ENCODE results near the gene TMEM51. TPM values are rescaled to one million over a fixed set of nuclear protein-coding genes. Genes with fewer than 3 reads are reported as not detected.
A peak's percentile ranks its signal among the peaks of the same experiment; 100 is the strongest.
"Not testable (repeated sequence)": the region's sequence is repeated elsewhere in the genome, so short reads cannot be mapped to it uniquely, and the experiment has no call there.

Gene TMEM51
- polyA plus RNA-seq, 3 donors: 15.1 to 24.7 (median 19.1) TPM

DNA sequence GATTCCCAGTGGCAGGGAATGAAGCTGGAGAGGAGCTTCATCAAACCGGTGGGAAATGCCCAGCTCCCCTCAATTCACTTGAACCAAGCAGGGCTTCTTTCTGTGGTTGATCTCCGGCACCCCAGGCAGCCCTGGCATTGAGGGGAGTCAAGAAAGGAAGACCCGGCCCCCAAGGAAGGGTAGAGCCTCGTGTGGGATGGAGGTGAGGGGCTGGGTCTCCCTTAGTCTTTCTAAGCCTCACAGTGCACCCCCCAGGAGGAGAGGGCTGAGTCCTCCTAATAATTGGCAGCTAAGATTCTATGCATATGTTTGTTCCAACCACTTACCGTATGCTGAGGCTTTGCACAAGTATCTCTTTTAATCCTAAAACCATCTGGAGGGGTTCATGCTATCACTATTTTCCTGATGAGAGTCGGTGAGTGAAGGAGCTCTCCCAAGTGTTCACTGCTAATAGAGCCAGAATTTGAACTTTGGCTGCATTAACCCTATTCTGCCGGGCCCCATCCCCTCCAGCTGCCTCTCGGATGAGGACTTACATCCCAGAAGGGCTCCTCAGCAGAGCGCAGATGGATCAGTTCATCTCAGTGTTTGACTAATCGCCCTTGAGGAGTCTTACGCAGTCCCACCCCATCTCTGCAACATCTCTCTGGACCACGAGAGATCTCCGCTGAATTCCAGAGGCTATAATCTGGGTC is 33.1 kb upstream of the TMEM51 start:
- no peak for DNase-seq (ENCODE audit: extremely low read depth in 1 of 11, low read depth in 9 of 11, low spot score in 4 of 11)

- DNase-seq (ENCODE audit: extremely low read depth in 1 of 11, low read depth in 9 of 11, low spot score in 4 of 11): no peak
These were observed 31.2 kb upstream of the TMEM51 start for GRCh38 chr1:15122331-15122730.

- no peak for DNase-seq (ENCODE audit: extremely low read depth in 1 of 11, low read depth in 9 of 11, low spot score in 4 of 11)
These were observed 30.3 kb upstream of the TMEM51 start for GRCh38 chr1:15123270-15123669.

GRCh38 chr1:15123925-15124324 is 29.6 kb upstream of the TMEM51 start:
- no peak for DNase-seq (ENCODE audit: extremely low read depth in 1 of 11, low read depth in 9 of 11, low spot score in 4 of 11)

- no peak for DNase-seq (ENCODE audit: extremely low read depth in 1 of 11, low read depth in 9 of 11, low spot score in 4 of 11)
These were observed 29.0 kb upstream of the TMEM51 start for GRCh38 chr1:15124362-15125100.

- DNase-seq (ENCODE audit: extremely low read depth in 1 of 11, low read depth in 9 of 11, low spot score in 4 of 11): no peak
These were observed 28.3 kb upstream of the TMEM51 start for GRCh38 chr1:15125101-15125745.

- no peak for DNase-seq (ENCODE audit: extremely low read depth in 1 of 11, low read depth in 9 of 11, low spot score in 4 of 11)
These were observed 25.5 kb upstream of the TMEM51 start for GRCh38 chr1:15128077-15128476.

GRCh38 chr1:15128520-15129313 is 24.8 kb upstream of the TMEM51 start:
- peak in 9 of 11 donors; percentile 48 to 77 (median 69) for DNase-seq (ENCODE audit: extremely low read depth in 1 of 11, low read depth in 9 of 11, low spot score in 4 of 11)

DNA sequence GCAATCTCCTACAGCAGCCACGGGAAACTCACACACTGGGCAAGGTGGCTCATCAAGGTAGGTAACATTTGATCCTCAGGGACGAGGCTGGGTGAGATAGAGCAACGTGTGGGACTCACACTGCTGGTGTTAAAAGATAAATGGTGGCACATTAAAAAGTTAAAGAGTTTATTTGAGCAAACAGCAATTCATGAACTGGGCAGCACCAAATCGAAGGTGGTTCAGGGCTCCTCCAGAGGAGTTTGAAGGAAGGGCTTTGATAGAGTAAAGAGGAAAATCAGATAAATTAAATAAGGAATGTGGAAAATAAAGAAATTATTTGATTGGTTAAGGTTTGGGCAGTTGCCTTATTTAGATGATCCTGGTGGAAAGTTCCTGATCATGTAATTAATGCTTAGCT is 23.6 kb upstream of the TMEM51 start:
- DNase-seq (ENCODE audit: extremely low read depth in 1 of 11, low read depth in 9 of 11, low spot score in 4 of 11): no peak

DNA sequence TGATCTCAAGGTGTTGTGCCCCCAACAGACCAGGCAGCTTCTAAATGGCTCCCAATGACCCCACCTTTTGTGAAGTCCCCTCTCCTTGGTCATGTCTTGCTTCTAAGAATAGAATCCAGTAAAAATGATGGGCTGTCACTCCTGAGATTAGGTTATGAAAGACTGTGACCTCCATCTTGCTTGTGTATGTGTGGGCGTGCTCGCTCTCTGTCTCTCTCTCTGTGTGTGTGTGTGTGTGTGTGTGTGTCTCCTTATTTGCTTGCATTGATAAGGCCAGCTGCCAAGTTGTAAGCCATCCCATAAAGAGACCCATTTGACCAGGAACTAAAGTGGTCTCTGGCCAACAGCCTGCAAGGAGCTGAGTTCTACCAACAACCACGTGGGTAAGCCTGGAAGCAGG is 22.9 kb upstream of the TMEM51 start:
- no peak for DNase-seq (ENCODE audit: extremely low read depth in 1 of 11, low read depth in 9 of 11, low spot score in 4 of 11)

DNA sequence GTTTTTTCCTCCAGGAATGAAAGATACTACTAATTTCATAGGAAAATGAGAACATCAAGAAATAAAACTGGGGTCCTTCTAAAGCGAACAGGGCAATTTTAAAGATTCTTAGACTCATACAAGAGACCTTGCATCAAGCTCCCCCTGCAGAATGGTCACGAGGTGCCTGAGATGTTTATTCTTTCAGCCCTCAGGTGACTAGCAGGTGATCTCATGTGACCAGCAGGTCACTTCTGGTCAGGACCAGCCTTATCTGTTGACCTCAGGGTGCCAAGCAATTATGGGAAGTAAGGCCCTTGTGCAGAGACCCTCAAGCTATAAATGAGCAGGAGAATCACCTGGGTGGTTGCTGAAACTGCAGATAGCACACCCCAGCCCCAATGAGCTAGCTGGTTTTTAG is 20.6 kb upstream of the TMEM51 start:
- no peak for DNase-seq (ENCODE audit: extremely low read depth in 1 of 11, low read depth in 9 of 11, low spot score in 4 of 11)

DNA sequence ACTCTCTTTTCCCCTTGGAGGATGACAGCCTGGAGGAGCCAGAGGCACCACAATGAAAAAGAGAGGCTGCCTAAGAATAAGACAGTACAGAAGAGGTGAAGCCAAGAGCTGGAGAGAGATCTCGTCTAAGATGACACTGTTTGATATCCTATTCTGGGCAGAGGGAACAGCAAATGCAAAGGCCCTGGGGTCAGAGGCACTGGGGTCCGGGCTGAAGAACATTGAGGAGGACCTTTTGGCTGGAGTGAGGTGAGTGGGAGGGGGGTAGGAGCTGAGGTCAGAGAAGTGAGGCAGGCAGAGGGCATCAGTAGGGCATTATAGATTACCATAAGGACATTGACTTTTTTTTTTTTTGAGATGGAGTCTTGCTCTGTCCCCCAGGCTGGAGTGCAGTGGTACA is 19.3 kb upstream of the TMEM51 start:
- DNase-seq (ENCODE audit: extremely low read depth in 1 of 11, low read depth in 9 of 11, low spot score in 4 of 11): no peak

DNA sequence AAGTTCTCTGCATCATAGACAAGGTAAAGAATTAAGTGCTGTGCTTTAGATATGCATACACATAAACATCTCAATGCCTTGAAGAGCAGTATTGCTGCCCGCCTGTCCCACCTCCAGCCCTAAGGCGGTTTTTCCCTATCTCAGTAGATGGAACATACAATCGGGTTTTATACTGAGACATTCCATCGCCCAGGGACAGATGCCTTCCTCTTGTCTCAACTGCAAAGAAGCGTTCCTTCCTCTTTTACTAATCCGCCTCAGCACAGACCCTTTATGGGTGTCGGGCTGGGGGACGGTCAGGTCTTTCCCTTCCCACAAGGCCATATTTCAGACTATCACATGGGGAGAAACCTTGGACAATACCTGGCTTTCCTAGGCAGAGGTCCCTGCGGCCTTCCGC is 17.9 kb upstream of the TMEM51 start:
- not testable (repeated sequence) for DNase-seq (ENCODE audit: extremely low read depth in 1 of 11, low read depth in 9 of 11, low spot score in 4 of 11)

- DNase-seq (ENCODE audit: extremely low read depth in 1 of 11, low read depth in 9 of 11, low spot score in 4 of 11): no peak
These were observed 15.7 kb upstream of the TMEM51 start for GRCh38 chr1:15137809-15138208.

GRCh38 chr1:15139654-15140350 is 13.7 kb upstream of the TMEM51 start:
- DNase-seq (ENCODE audit: extremely low read depth in 1 of 11, low read depth in 9 of 11, low spot score in 4 of 11): no peak

DNA sequence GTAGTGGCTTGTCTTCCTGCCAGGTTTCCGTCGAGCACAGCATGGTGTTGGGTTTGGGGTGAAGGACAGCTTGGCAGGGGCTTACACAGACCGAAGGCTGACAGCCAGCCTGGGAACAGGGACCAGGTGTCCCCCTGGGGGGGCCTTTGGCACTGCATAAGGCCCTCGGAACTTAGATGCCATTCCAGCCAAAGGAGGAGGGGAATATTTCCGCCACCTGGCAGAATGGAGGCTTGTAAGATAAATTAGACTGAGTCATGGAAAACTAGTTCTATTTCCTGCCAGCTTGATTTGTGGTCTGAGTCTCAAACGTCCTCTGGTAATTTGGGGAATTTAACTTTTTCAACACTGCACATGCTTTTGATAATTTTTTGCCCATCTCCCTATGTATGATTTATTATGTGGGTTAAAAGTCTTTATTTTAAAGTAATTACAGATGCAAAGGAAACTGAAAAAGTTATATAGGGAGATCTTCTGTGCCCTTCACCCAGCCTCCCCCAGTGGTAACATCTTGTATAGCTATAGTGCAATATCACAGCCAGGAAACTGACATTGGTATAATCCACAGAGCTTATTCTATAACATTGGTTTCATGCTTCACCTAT is 11.5 kb upstream of the TMEM51 start:
- no peak for DNase-seq (ENCODE audit: extremely low read depth in 1 of 11, low read depth in 9 of 11, low spot score in 4 of 11)

DNA sequence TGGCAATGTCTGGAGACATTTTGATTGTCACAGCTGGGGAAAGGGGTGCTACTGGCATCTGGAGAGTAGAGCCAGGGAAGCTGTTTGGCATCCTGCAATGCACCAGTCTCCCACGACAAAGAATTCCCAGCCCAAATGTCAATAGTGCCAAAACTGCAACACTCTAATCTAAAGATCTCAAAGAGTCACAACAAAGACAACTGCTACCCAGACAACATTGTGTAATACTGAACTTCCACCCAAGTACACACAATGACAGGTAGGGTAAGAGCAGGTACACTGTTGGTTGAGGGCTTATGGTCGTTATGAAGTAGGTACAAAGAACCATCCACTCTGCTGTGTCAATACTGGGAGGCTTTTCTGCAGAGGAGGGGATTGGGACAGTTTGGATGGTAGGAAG is 8.2 kb upstream of the TMEM51 start:
- no peak for DNase-seq (ENCODE audit: extremely low read depth in 1 of 11, low read depth in 9 of 11, low spot score in 4 of 11)

- no peak for DNase-seq (ENCODE audit: extremely low read depth in 1 of 11, low read depth in 9 of 11, low spot score in 4 of 11)
These were observed 7.3 kb upstream of the TMEM51 start for GRCh38 chr1:15146142-15146680.

Measured in renal cortex interstitium (tissue), 11 donors.